ENCODE measurements around the gene PALB2.

The PALB2 gene

DNA sequence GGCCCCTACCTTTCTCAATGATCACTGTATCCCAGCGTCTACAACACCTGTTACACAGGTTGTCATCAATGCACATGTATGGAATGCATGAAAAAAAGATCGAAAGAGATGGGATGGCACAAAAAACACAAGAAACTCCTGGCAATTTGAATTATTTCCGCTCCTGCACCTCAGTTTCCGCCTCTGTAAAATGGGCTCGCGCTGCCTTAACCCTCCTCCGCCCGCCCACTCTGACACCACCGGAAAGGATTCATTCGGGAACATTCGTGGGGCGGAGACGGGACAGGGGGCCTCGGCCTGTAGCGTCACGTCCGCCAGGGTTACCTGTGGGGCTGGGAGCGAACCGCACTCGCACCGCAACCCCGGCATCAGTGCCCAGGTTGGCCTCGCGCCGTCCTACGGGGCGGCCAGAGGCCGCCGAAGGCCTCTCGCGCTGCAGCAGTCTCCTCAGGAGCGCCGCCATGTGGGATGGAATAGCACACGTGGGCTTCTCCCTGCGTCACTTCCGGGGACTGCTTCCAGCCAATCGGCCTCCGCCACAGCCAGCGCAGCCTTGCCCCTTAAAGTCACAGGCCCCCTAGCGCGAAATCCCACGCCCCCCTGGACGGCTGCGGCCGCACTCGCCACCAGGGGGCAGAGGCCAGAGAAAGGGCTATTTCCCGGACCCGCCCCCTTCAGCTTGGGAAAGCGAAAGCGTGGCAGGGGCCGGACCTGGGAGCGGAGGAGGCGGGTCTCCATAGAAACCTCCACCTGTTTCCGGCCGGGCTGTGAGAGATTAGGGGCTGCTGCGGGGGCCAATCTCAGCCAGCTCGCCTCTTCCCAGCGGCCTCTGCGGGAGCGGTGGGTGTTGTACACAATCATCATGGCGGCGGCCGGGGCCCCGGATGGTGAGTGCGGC is 84.0 kb downstream of the PALB2 start, which contains the start of the genes EARS2 and UBFD1:
Gene EARS2, minus strand, starts transcription at position 470 of the 898 bp plus-strand sequence. Its CDS starts 7 bp downstream, at position 463.
Gene UBFD1, plus strand, starts transcription at position 847 of the 898 bp plus-strand sequence. Its CDS starts 16 bp downstream, at position 863.
- DNase-seq (ENCODE audit: extremely low spot score, insufficient read length, low read depth) (peak; percentile 88), FAIRE-seq (peak; percentile 94)

DNA sequence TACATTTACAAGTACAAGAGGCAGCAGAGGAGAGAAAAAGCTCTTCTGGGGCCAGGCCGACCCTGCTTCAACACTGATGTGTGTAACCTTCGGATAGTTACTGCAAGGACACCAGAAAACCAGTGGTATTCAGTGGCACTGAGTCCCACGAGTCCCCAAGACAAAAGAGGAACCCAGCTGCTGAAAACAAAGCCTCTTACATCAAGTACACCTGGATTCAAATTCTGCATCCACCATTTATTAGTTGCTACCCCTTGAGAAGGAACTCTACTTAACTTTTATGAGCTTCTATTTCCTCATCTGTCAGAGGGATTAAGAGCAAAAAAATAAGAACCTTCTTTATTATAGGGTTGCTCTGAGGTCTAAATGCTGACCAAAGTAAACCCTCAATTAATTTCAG is 86.6 kb downstream of the PALB2 start:
- DNase-seq (ENCODE audit: extremely low spot score, insufficient read length, low read depth), result no peak
- FAIRE-seq, result no peak

All from GM18507 (cell line).